Heart left ventricle (tissue), 13 donors: ENCODE results near the gene GAB3.

ENCODE experiments used
- POLR2A ChIP-seq, 2 donors: fragments of 450-650 bp; IDR thresholded peaks; one replicate each; pipeline ENCODE4 v1.6.1; 2017; ENCODE audit warnings: antibody characterized with exemption in 2 of 2, mild to moderate bottlenecking in 2 of 2, moderate library complexity in 2 of 2
- TF ChIP-seq, protein P1 (sequence below), 12 donors: fragments of 200-600 bp; sonication (generic) in 4 of 12; IDR thresholded peaks; one replicate each; pipeline versions ENCODE4 v1.5.0 to v1.8.0; 2018 to 2022; ENCODE audit warnings: antibody characterized with exemption in 12 of 12, mild to moderate bottlenecking in 5 of 12
- donor health status: ischemic (EF 13 %, LVEDD 7.1; RV severe dilation, severe dysfunction).
- donor health status: DM: no; HTN: yes; CAD: no.
- donor health status: DM: no; HTN: no; CAD: no.
- donor health status: ischemic (EF 25% LVEDD 6.9; RV normal size, moderate dysfunction).
- donor health status: ischemic (EF 25% LVEDD 5.7; RV mildly dilated, moderate dysfunction).
- donor health status: ischemic (EF 35%, LVEDD 5.7; RV mildly dilated, moderate dysfunction).
- donor health status: nonischemic (EF 11% LVEDD 7.7; RV severe dilation, severe dysfunction).
- donor health status: DM: yes; HTN: yes; CAD: no.
- donor health status: PGD.
- donor health status: ischemic (EF 29% LVEDD 5.4; RV normal size, mild dysfunction).
- donor health status: nonischemic (EF 23%, LVEDD 6.1; RV moderate dilation, normal function).

DNA sequence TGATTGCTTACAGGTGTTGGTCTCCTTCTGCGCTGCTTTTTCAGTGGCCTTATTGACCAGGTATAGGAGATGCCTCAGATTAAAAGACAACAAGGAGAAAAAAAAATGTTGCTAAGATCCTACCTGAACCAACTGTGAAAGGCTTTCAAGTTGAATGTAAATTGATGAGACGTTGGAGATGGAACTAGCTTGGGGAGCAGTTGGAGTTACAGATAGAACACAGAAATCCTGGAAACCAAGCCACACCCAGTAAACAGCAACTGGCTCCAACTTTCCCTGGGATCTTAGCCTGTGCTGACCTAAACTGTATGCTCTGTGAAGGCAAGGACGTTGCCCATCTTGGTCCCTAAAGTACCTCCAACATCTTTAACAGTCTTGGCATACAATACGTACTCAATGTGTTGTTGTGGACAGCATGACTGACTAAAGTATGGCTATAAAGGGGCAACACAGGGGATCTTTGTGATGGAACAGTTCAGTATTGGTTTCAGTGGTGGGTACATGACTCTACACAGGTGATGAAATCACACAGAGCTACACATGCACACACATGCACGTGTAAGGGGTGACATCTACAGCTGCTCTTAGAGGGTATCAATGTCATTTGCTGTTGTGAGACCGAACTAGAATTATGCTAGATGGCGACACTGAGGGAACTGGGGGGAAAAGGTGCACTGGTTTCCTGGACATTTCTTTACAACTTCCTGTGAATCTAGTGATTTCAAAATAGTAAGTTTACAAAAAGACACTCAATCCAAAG lies 22.3 kb downstream of the GAB3 start:
- TF ChIP-seq, protein P1, sequence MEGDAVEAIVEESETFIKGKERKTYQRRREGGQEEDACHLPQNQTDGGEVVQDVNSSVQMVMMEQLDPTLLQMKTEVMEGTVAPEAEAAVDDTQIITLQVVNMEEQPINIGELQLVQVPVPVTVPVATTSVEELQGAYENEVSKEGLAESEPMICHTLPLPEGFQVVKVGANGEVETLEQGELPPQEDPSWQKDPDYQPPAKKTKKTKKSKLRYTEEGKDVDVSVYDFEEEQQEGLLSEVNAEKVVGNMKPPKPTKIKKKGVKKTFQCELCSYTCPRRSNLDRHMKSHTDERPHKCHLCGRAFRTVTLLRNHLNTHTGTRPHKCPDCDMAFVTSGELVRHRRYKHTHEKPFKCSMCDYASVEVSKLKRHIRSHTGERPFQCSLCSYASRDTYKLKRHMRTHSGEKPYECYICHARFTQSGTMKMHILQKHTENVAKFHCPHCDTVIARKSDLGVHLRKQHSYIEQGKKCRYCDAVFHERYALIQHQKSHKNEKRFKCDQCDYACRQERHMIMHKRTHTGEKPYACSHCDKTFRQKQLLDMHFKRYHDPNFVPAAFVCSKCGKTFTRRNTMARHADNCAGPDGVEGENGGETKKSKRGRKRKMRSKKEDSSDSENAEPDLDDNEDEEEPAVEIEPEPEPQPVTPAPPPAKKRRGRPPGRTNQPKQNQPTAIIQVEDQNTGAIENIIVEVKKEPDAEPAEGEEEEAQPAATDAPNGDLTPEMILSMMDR (IDR thresholded peaks at IDR 0.05) = no peak
- no peak for TF ChIP-seq POLR2A (IDR thresholded peaks at IDR 0.05)
